Eye (tissue), 1 donor: ENCODE data around the gene GNAQ.
"Not testable (repeated sequence)": the region's sequence is repeated elsewhere in the genome, so short reads cannot be mapped to it uniquely, and the experiment has no call there.

ENCODE experiments used
- DNase-seq: peaks from one replicate; pipeline ENCODE4 v3.0.0-alpha.2; 2015

Gene GNAQ

DNA sequence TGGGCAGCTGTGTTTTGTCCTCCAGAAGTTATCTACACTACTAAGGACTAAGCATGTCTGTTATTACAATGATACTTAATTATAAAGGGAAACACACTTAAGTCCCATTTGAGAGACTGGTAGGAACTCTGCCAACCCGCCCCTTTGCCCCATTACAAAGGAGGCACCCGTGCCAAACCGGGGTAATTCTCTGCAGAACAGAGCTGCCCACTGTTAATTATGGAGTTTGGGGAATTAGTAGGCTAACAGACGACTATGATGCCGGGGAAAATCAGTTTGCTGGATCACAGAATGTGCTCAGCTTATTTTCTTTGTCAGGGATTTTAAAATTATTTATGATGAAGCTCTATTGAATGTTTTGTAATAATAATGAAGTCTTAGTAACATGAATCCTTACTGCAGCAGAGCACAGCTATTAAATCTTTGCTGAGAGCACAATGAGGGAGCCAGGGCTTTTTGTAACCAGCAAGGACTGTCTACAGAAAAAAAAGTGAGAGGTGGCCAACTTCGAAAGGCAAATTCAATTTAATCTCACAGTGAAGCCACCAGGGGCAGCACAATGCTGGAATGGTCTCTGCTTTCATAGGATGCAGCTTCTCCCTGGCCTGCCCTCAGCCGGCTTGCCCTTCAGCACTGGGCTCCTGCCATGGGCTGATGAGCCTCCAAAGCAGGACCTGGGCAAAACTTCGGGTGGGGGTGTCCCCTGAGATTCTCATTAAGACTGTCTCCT lies 134.5 kb downstream of the GNAQ start:
- DNase-seq, result no peak

DNA sequence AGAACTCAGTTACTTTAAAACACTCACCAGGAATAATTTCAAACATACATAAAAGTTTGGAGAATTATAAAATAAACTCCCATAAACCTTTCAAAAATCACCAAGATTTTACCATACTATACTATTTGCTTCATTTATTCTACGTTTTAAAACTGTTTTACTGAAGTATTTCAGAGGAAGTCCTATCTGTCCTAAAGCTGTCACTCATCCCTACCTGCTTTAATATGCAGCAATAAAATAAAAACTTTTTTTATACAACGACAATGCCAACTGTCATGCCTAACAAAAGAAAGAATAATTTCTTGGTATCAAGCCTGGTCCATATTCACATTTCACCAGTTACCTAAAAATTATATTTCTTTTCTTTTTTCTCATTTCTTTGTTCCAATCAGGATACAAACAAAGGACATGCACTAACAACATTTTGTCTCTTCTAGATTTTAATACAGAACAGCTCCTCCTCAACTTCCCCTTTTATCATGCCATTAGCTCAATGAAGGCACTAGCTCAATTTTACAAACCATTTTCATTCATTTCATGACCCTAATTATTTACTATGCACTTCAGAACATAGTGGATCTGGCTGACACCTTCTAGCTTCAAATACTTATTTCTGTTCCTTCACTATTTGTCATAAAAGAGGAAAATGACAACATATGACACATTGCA lies 135.2 kb downstream of the GNAQ start:
- no peak for DNase-seq

DNA sequence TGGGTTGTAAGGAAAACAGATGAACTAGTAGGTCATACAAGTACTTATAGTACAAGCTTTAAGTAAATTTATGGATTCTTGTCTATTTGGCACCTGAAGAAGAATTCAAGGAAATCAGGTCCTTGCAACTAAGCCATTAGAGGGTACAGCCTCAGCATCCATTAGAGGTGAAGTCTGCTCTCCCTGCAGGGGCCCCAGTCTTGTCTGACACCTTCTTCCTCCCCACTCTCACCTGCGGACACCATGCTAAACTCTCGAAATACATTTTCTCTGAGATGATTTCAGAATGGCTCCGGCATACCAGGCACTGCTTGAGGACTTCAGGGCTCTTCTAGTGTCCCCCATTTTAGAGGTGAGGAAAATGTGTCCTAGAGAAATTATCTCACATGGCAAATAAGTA lies 137.9 kb downstream of the GNAQ start:
- no peak for DNase-seq

DNA sequence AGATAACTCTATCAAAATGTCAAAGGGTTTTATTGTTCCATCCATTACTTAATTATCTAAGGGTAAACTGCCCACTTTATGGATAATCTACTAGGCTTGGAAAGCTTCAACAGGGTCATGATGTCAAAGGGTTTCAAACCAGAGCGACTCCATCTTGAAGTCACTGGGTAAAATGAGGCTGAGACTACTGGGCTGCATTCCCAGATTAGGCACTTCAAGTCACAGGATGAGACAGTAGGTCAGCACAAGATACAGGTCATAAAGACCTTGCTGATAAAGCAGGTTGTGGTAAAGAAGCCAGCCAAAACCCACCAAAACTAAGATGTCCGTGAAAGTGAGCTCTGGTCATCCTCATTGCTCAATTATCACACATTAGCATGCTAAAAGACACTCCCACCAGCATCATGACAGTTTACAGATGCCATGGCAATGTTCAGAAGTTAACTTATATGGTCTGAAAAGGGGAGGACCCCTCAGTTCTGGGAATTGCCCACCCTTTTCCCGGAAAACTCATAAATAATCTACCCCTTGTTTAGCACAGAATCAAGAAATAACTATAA lies 138.6 kb downstream of the GNAQ start:
- no peak for DNase-seq

DNA sequence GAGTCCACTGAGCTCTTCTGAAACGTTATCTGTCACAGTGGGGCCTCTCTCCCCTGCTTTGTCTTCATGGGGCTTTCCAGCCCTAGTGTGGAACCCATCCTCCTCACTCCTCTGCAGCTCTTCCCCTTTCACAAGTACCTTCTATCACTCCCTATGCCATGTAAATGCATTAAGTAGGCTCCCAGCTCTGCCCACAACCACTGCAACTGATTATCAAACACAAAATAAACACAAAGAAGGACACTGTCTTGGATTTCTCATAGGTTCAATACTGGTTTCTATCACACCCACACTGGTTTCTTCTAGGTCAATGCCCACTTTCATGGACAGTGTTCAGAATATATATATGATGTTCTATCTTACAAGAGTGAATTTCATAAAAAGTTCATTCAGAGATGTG lies 139.4 kb downstream of the GNAQ start:
- no peak for DNase-seq

DNA sequence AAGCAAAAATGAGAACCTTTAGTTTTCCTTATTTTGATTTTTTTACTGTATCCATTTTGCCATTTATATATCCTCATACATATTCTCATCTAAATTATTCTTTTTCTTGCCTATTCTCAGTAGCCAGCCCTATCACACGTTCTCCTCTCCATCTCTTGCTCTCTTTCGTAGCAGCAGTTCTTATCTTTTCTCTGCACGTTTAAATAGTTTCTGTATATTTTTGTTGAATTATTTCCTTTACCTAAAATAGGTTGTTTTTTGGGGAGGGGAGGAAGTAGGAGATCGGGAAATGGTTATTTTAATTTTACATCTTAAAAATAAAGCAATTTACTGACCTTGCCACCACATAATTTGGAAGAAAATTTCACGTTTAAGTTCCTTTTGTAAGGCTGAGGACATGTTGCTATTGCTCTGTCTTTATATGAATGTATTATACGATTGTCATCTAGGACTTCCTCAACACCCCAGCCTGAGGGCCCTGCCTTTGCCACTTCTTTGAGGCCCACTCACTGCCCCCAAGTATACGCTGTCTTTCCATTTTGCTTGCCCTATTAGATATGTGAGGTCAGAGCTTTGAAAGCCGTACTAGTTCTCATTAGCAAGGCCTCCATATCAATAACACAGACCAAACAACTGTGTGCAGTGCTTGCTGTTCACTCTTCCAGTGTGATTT lies 140.3 kb downstream of the GNAQ start:
- DNase-seq, result peak; percentile 49

DNA sequence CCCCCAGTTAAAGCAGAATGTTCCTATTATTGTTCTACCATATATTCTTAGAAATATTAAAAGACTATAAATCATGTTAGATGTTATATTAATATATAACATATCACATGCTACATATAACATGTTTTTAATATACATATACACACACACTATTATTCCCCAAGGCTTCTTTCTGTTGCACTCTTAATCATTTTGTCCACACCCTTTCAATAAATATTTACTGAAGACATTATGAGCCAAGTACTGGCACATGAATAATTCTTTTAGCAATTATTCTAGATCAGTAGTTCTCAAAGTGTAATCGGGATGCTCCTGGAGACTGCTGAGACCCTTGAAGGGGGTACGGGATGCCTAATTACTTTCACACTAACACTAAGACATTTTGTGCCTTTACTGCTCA lies 143.9 kb downstream of the GNAQ start:
- no peak for DNase-seq

DNA sequence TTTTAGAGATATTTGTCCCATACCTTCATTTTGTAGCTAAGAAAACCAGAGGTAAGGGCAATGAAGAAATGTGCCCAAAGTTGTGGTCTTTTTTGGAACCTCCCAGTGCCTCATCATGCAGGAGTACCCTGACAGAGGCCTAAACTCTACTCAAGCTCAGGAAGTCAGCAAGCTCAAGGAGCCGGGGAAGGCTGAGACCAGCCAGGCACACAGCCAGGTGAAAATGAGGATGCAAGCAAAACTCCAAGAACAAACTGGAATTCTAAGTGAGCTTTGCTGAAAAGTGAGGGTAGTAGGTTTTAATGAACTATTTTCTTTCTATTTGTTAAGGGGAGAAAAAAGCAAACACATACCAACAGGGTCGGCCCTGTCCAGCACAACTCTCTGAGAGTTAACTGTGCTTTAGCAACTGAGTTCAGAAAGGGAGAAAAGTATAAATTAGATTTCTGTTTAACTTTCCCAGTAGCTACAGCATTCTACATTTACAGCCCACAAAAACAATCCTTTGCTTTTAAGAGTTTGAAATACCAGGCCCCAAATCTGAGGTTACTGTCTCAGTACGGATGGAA lies 146.4 kb downstream of the GNAQ start:
- DNase-seq, result no peak

DNA sequence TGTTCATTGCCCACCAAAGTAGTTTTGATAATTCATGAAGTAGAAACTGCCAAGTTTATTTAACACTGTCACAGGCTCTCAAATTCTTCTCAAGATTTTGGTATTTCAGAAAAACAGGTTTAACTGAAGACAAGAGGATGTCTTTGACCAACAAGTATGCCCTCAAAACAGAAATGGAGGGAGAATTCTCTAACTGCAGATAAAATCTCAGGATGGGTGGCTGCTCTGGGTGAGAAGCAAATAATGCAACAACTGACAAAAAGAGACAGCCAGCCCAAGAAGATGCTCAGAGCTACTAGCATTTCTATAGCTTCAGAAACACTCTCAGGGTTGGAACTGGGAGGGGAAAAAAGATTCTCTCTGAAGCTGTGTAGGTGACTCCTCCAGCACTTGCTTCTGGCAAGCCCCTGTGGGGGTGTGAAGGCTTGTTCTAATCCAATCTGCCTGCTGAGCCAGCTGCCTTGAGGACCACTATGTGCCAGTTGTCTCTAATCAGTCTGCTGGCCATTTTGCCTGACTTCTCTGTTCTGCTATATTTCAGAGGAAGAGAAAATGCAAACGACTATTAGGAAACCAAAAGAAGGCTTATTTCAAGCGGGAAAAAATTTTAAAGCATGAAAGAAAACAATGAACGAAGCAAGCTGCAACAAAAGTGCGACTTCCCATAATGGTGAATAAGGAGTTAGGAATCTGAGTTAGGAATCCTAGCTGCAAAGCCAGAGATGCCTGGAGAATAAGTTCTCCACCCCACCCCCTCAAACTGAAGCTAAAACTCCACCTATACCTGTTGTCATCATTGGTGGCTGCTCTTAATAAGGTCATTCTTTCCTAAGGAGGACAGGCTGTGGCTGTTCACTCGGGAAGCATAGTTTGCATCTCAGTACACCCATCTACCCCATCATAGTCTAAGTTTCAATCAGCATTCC lies 147.5 kb downstream of the GNAQ start:
- DNase-seq, result no peak

DNA sequence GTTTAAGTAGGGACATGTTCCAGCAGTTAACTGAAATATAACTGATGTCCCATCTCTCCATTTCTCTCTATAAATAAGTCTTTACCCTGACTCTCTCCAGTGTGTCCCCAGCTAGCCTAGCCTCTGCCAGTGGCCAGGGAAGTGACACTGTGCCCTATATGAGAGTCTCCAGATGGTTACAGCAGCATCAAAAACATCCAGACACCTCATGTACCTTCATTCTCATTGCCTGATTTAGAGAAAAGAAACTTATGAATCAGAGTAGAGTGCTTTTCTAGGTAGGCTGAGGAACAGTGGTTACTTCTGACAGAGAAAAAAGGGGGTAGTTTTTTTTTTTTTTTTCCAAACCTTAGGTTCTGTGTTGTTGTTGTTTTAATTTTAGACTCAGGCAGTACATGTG lies 148.5 kb downstream of the GNAQ start:
- DNase-seq, result no peak

DNA sequence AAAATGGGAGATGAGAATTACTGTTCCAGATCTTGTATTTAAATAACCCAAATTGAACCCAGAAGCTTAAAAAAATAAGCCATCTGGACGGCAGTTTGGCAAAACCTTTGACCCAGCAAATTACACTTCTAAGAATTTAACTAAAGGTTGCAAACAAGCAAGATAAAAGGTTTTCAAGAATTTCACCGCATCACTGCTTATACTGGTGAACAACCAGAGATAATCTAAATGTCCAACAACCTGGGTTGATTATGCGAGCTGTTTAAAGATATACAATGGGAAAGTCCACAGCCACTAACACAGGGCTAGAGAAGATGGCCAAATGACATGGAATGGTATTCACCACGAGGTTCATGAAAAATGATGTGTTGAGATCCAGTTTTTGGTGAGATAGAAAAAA lies 149.3 kb downstream of the GNAQ start:
- DNase-seq, result no peak

DNA sequence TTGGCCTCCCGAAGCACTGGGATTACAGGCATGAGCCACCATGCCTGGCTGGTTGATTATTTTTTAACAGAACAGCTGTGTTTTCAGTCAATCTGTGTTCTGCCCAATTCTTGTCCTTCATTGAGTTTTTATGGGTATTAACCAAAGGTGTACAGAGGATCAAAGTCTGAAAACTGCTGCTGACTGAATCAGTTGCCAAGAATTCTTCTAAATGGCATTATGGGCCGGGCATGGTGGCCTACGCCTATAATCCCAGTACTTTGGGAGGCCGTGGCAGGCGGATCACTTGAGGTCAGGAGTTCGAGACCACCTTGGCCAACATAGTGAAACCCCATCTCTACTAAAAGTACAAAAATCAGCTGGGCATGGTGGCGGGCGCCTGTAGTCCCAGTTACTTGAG lies 150.0 kb downstream of the GNAQ start:
- DNase-seq, result not testable (repeated sequence)

DNA sequence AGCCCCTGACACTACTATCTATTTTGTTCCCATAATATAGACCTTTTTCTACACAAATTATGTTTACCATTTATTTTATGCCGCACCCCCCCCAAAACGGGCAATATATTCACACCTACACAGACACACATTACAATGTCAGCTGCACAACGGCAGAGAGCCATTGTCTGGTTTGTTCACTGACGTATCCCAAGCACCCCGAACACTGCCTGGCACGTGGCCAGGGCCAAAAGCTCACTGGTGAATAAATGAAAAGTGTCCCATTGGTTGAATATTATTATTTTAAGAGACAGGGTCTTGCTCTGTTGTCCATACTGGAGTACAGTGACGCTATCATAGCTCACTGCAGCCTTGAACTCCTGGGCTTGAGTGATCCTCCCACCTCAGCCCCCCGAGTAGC lies 150.5 kb downstream of the GNAQ start:
- no peak for DNase-seq

DNA sequence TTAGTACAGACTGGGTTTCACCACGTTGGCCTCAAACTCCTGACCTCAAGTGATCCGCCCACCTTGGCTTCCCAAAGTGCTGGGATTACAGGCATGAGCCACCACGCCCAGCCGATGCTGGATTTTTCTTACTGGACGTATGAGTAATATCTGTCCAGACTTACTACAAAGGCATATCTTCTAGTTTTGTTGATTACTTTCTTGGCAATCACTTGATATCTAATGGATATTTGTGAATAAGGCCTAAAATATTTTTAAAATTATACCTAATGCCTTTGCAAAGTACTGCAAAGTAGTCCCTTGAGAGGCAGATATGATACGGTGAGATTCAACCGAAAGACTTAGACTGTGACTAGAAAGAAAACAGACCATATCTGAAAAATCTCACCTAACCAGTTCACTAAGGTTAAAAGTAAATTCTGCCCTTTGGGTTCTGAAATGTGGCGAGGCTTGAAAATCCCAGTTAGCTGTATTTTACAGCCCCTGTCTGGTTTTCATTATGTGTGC lies 152.1 kb downstream of the GNAQ start:
- DNase-seq, result no peak

DNA sequence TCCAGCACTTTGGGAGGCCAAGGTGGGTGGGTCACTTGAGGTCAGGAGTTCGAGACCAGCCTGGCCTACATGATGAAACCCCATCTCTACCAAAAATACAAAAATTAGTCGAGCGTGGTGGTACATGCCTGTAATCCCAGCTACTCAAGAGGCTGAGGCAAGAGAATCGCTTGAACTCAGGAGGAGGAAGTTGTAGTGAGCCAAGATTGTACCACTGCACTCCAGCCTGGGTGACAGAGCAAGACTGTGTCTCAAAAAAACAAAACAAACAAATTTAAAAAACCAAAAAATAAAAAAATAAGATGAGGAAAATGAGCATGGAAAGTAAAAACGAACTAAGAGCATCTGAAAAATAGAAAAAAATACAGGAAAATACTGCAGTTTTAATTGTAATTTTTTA lies 152.8 kb downstream of the GNAQ start:
- DNase-seq, result not testable (repeated sequence)

DNA sequence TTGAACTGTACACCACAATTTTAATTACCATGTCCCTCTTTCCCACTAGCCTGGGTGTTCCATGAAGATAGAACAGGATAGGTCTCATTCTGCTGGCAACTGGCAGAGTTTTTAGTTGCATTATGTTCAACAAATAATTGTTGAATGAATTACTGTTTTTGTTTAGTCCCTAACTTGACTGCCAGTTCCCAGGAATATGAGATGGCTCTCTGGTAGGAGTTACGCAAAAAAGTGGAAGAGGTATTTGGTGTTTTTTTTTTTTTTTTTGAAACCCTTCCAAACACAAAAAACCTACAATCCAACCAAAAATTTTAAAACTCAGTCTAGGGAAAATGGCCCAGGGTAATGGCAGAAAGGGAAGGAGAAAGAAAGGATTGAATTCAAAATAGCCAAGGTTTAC lies 153.6 kb downstream of the GNAQ start:
- no peak for DNase-seq

DNA sequence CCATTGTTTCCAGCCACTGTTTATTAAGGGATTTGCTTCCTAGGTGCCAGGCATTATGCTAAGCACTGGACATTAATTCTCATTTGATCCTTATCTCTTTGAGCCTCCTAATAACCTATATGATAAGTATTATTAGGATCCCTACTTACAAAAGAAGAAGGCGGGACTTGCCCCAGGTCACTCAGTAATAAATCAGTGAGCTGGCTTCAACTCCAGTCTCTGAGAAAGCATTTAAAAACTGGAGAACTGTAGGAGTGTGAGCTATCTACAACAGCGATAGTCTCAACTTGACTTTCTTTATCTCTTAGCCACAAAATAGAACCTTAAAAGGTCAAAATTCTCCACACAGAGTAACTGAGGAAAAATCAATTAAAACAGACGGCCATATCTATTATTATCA lies 155.0 kb downstream of the GNAQ start:
- no peak for DNase-seq

DNA sequence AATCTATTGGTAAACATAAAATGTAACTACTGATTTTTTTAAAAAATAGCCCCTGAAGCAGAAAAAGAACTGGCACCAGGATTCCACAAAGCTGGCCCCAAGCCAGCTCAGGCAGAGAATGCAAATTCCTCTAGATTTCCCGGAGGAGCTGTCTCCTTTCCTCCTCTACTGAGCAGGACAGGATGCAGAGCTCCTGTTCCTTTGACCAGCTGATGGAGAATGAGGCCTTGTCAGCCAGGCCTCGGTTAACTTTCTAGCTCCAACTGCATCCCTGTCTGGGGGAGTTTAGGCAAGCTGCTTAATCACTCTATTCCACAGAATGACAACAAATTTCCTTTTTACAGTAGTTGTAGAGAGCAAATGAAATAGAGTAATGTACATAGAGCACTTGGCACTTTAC lies 155.5 kb downstream of the GNAQ start:
- DNase-seq, result no peak

DNA sequence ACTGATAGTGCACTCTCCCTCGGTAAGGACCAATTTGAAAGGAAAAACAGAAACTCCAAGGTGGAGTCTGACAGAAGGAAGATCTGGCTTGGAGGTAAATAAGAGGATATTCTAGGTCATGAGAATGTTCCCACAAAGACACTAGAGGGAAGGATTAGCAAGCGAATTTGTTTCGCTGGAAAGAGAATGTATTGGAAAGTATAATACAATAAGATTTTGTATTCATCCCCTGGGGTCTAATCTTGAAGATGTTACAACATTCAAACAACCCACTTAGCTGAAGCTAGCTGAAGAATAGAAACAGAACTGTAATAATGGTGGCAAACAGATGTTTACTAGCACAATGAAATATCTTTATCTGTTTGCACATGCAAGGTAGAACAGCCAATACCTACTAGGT lies 158.7 kb downstream of the GNAQ start:
- DNase-seq, result peak; percentile 9

DNA sequence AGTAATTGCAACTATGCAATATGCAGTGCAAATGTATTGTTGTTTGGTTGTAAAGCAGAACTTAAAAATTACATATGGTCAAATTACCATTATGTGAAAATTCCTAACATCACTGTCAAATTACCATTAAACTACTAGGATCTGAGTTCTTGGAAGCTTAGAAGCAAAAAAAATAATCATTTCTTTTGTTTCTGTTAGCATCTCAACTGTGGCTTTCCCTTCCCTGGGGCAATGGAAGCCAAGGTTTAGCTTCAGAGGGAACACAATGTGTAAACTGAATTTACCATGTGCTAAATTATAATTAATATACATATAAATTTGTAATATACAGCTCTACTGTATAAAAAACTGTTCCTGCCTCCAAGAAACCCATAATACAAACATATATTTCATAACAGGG lies 159.4 kb downstream of the GNAQ start:
- DNase-seq, result no peak

DNA sequence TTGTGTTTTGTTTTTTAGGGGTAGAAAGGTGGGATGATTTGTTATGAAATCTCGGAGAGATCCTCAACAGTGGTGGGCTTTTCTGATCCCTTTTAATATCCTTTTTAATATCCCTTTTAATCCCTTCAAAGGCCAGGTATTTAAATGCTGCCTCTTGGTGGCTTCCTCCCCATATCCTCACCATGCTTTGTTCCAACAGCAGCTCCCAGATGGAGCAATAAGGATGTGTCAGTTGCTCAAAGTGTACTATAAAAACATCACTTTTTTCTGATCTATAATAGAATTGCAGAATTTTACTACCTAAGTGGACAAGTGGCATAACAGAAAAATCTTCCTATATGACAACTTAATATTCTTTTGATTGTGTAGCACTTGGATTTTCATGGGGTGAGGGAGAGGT lies 160.1 kb downstream of the GNAQ start:
- DNase-seq, result no peak

DNA sequence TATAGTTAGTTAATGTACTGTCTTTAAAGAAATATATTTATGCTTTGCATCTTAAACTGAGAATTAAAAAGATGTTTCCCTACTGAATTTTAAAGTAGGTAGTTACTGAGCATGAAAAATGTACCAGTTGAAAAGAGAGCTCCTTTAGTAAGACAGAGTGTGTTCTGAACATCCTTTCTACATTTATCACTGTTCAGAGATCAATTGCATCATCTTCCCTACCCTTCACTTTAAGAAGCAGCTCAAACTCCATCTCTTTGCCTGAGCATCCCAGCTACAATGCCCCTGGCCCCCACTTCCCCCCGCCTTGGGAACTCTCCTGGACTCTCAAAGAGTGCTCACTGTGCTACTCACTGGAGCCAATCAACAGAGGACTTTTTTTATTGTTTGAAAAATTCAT lies 164.7 kb downstream of the GNAQ start:
- no peak for DNase-seq
